Body of pancreas (tissue), 4 donors: Measurements from ENCODE around the gene LCOR.

Source experiments
- CTCF ChIP-seq, 7 experiments: fragments of 450-650 bp in 4 of 7; fragments of 200-600 bp in 3 of 7; sonication (generic) in 3 of 7; IDR thresholded peaks; one replicate each; pipeline ENCODE4 v1.5.1; 2016 to 2019; ENCODE audit warnings: antibody characterized with exemption in 7 of 7
- POLR2A ChIP-seq, 3 donors: fragments of 450-650 bp; IDR thresholded peaks; one replicate each; pipeline ENCODE4 v1.6.1; 2016; ENCODE audit warnings: antibody characterized with exemption in 3 of 3, mild to moderate bottlenecking in 2 of 3

GRCh38 chr10:96828609-96829008 is 3.5 kb upstream of the LCOR start:
- no peak for TF ChIP-seq POLR2A (IDR thresholded peaks at IDR 0.05)
- no peak for TF ChIP-seq CTCF (IDR thresholded peaks at IDR 0.05)
